Keratinocyte (primary cell): ENCODE data around the gene RNASEH2B. TPM values are rescaled to one million over a fixed set of nuclear protein-coding genes. Genes with fewer than 3 reads are reported as not detected.

Experiments used
- DNase-seq: peaks from one replicate; pipeline ENCODE4 v3.0.0-alpha.2; 2011; ENCODE audit warnings: low read depth, missing footprints, low spot score
- FAIRE-seq: peaks from 2 replicates; lab custom pipeline; 2011; peaks lifted over from hg19 to GRCh38; lab: Jason Lieb, UNC
- H2AFZ ChIP-seq: 2 replicates; pipeline ENCODE4 v1.6.0; 2012; ENCODE audit warnings: low read length, control low read depth, inconsistent platforms; ENCODE audit not compliant: control insufficient read depth
- H3K27ac ChIP-seq: 2 replicates; pipeline ENCODE4 v1.5.1; 2011; ENCODE audit warnings: low read length; ENCODE audit not compliant: control insufficient read depth, insufficient read depth
- H3K27me3 ChIP-seq: 3 replicates; pipeline ENCODE4 v1.6.0; 2011; ENCODE audit warnings: low read length; ENCODE audit not compliant: control insufficient read depth, insufficient read depth; ENCODE audit errors: extremely low read depth
- H3K36me3 ChIP-seq, 2 experiments: 2 replicates in 1 of 2; 3 replicates in 1 of 2; pipeline ENCODE4 v1.5.1; 2011; ENCODE audit warnings: low read length in 2 of 2, mild to moderate bottlenecking in 1 of 2; ENCODE audit not compliant: control insufficient read depth in 2 of 2, insufficient read depth in 2 of 2; ENCODE audit errors: extremely low read depth in 1 of 2
- H3K4me1 ChIP-seq: 3 replicates; pipeline ENCODE4 v1.5.1; 2011; ENCODE audit warnings: low read length; ENCODE audit not compliant: control insufficient read depth, insufficient read depth; ENCODE audit errors: extremely low read depth
- H3K4me2 ChIP-seq: 3 replicates; pipeline ENCODE4 v1.6.0; 2011; ENCODE audit warnings: low read depth, low read length; ENCODE audit not compliant: control insufficient read depth, insufficient read depth; ENCODE audit errors: extremely low read depth
- H3K4me3 ChIP-seq, 3 experiments: fragments of 200-600 bp in 1 of 3; sonication (generic) in 1 of 3; 2 replicates in 2 of 3; 3 replicates in 1 of 3; pipeline ENCODE4 v1.5.1; 2011 to 2016; ENCODE audit warnings: low read length in 3 of 3, mild to moderate bottlenecking in 3 of 3, control low read depth in 2 of 3, inconsistent platforms in 1 of 3, low read depth in 1 of 3, mixed read lengths in 1 of 3, mixed run types in 1 of 3, moderate library complexity in 1 of 3; ENCODE audit not compliant: control insufficient read depth in 2 of 3, insufficient read depth in 2 of 3; ENCODE audit errors: extremely low read depth in 1 of 3
- H3K79me2 ChIP-seq: 2 replicates; pipeline ENCODE4 v1.6.0; 2012; ENCODE audit warnings: low read length; ENCODE audit not compliant: control insufficient read depth, insufficient read depth
- H3K9ac ChIP-seq: 3 replicates; pipeline ENCODE4 v1.6.0; 2011; ENCODE audit warnings: low read length; ENCODE audit not compliant: control insufficient read depth, insufficient read depth; ENCODE audit errors: extremely low read depth
- H3K9me1 ChIP-seq: 3 replicates; pipeline ENCODE4 v1.6.0; 2011; ENCODE audit warnings: low read length; ENCODE audit not compliant: control insufficient read depth, insufficient read depth; ENCODE audit errors: extremely low read depth
- H3K9me3 ChIP-seq: 2 replicates; pipeline ENCODE4 v1.5.1; 2012; ENCODE audit warnings: low read depth, low read length; ENCODE audit not compliant: control insufficient read depth
- H4K20me1 ChIP-seq: 3 replicates; pipeline ENCODE4 v1.6.0; 2011; ENCODE audit warnings: low read length; ENCODE audit not compliant: control insufficient read depth, insufficient read depth; ENCODE audit errors: extremely low read depth
- CTCF ChIP-seq, 3 experiments: IDR thresholded peaks in 1 of 3; conservative IDR thresholded peaks in 1 of 3; optimal IDR thresholded peaks in 1 of 3; 2 replicates in 2 of 3; 3 replicates in 1 of 3; pipeline versions ENCODE3 to v1.5.1; 2011; ENCODE audit warnings: low read length in 3 of 3, mild to moderate bottlenecking in 3 of 3, moderate library complexity in 2 of 3, control low read depth in 1 of 3, inconsistent platforms in 1 of 3; ENCODE audit not compliant: insufficient read depth in 2 of 3; ENCODE audit errors: extremely low read depth in 1 of 3
- EZH2 ChIP-seq: IDR thresholded peaks from one replicate; pipeline ENCODE4 v1.6.1; 2012; ENCODE audit warnings: inconsistent platforms, mild to moderate bottlenecking, low read length, moderate library complexity
- dilution Hi-C: fragments of 300-500 bp; cut with MboI; formaldehyde crosslinking; loops from one replicate; pipeline ENCODE4 v1.7.0; 2020; ENCODE audit warnings: low sequenced_read_pairs; ENCODE audit not compliant: extremely low pct_ligation_motif_present
- polyA plus RNA-seq, 5 experiments: library from polyadenylated mRNA; depleted of rRNA in 3 of 5; stranded (reverse) in 3 of 5; stranded (forward) in 1 of 5; unstranded in 1 of 5; fragments of >200 nt; gene quantifications; 1 replicate in 1 of 5; 2 replicates in 3 of 5; 3 replicates in 1 of 5; pipeline versions ENCODE4 v1.2.1 to v1.2.3, GENCODE V29; 2011 to 2012; ENCODE audit warnings: missing spikeins in 2 of 5, low read depth in 1 of 5, low replicate concordance in 1 of 5

Gene RNASEH2B
- polyA plus RNA-seq, 1 donor (not counting 4 experiments of a cell fraction or from before 2014, with no cell fraction given), result 26.1 TPM

- DNase-seq (no peak), FAIRE-seq (no peak)
- dilution Hi-C loops, result no loop called here
- Histone ChIP-seq H2AFZ (no peak overlapping the region), H3K27ac (no peak overlapping the region), H3K4me3 (no peak overlapping the region), H3K4me1 (no peaks in the 10 kb centered on the region), H3K79me2 (no peaks in the 10 kb centered on the region), H3K36me3 (no peaks in the 10 kb centered on the region), H3K4me2 (no peak overlapping the region), H3K9me1 (no peaks in the 10 kb centered on the region), H3K9me3 (peaks cover 3% of the 10 kb centered on the region), H3K9ac (no peak overlapping the region), H3K27me3 (no peaks in the 10 kb centered on the region), H4K20me1 (no peaks in the 10 kb centered on the region)
- TF ChIP-seq EZH2 (no peak), CTCF (optimal IDR thresholded peaks at IDR 0.05 in 1 of 3, IDR thresholded peaks at IDR 0.05 in 1 of 3, conservative IDR thresholded peaks at IDR 0.05 in 1 of 3; ENCODE audit: extremely low read depth in 1 of 3, insufficient read depth in 2 of 3, low read length in 3 of 3) (no peak)
These were observed 19.3 kb downstream of the RNASEH2B start for GRCh38 chr13:50928659-50929462.

- Histone ChIP-seq H3K27me3 (no peaks in the 10 kb centered on the region), H3K36me3 (peaks cover 0 to 4% of the 10 kb centered on the region in 2 experiments), H3K4me3 (no peak overlapping the region), H3K4me2 (no peak overlapping the region), H4K20me1 (no peaks in the 10 kb centered on the region), H3K4me1 (no peaks in the 10 kb centered on the region), H3K9ac (no peak overlapping the region), H2AFZ (no peak overlapping the region), H3K9me3 (no peaks in the 10 kb centered on the region), H3K79me2 (no peaks in the 10 kb centered on the region), H3K27ac (no peak overlapping the region), H3K9me1 (no peaks in the 10 kb centered on the region)
- DNase-seq, result no peak
- dilution Hi-C loops, result no loop called here
- TF ChIP-seq EZH2 (no peak), CTCF (optimal IDR thresholded peaks at IDR 0.05 in 1 of 3, IDR thresholded peaks at IDR 0.05 in 1 of 3, conservative IDR thresholded peaks at IDR 0.05 in 1 of 3; ENCODE audit: extremely low read depth in 1 of 3, insufficient read depth in 2 of 3, low read length in 3 of 3) (no peak)
- FAIRE-seq, result no peak
These were observed 22.5 kb downstream of the RNASEH2B start for GRCh38 chr13:50932091-50932490.
